ENCODE measurements around the gene MT2A.

The MT2A gene

GRCh38 chr16:56584276-56584675 is 24.1 kb upstream of the MT2A start:
- no peak for TF ChIP-seq CTCF (conservative IDR thresholded peaks at IDR 0.05; ENCODE audit: low read depth, low read length)
- no peak for DNase-seq (ENCODE audit: low read depth)
- H3K4me3 ChIP-seq (ENCODE audit: low read depth, low read length): no peak overlapping the region

- DNase-seq (ENCODE audit: low read depth): no peak
- H3K4me3 ChIP-seq (ENCODE audit: low read depth, low read length): peak overlapping the region; percentile 42
- no peak for TF ChIP-seq CTCF (conservative IDR thresholded peaks at IDR 0.05; ENCODE audit: low read depth, low read length)
These were observed 19.6 kb upstream of the MT2A start for GRCh38 chr16:56588781-56589140.

- TF ChIP-seq CTCF (conservative IDR thresholded peaks at IDR 0.05; ENCODE audit: low read depth, low read length): no peak
- peak within 1 kb of the TSS; percentile 42 for H3K4me3 ChIP-seq (ENCODE audit: low read depth, low read length)
- DNase-seq (ENCODE audit: low read depth): no peak
These were observed 19.0 kb upstream of the MT2A start, which contains the start of gene MT3 for GRCh38 chr16:56589141-56590039. TSS of gene MT3 (plus strand) at chr16:56589528. CDS start at chr16:56589591, 63 bp downstream.

- H3K4me3 ChIP-seq (ENCODE audit: low read depth, low read length): no peak overlapping the region
- no peak for DNase-seq (ENCODE audit: low read depth)
- TF ChIP-seq CTCF (conservative IDR thresholded peaks at IDR 0.05; ENCODE audit: low read depth, low read length): peak; percentile 9
These were observed 16.9 kb upstream of the MT2A start for GRCh38 chr16:56591377-56592060.

GRCh38 chr16:56593573-56594291 is 14.7 kb upstream of the MT2A start:
- DNase-seq (ENCODE audit: low read depth): no peak
- no peak overlapping the region for H3K4me3 ChIP-seq (ENCODE audit: low read depth, low read length)
- TF ChIP-seq CTCF (conservative IDR thresholded peaks at IDR 0.05; ENCODE audit: low read depth, low read length): no peak

GRCh38 chr16:56594292-56594619 is 14.1 kb upstream of the MT2A start:
- H3K4me3 ChIP-seq (ENCODE audit: low read depth, low read length): no peak overlapping the region
- DNase-seq (ENCODE audit: low read depth): no peak
- no peak for TF ChIP-seq CTCF (conservative IDR thresholded peaks at IDR 0.05; ENCODE audit: low read depth, low read length)

All from choroid plexus epithelial cell (primary cell).